Neural cell (in vitro differentiated cells): Measurements from ENCODE around the gene NUDT3.

Source experiments
- CTCF ChIP-seq: fragments of 450-650 bp; IDR thresholded peaks from 2 replicates; pipeline ENCODE4 v1.5.1; 2014; ENCODE audit warnings: antibody characterized with exemption, mild to moderate bottlenecking, moderate library complexity; ENCODE audit not compliant: poor library complexity, severe bottlenecking
- SMC3 ChIP-seq: fragments of 450-650 bp; conservative IDR thresholded peaks from 2 replicates; pipeline ENCODE4 v1.6.1; 2014; ENCODE audit warnings: antibody characterized with exemption, mild to moderate bottlenecking, moderate library complexity; ENCODE audit not compliant: poor library complexity

GRCh38 chr6:34317172-34317477, 75.3 kb downstream of the NUDT3 start:
- TF ChIP-seq CTCF (no peak), SMC3 (no peak)
